Measurements from ENCODE around the gene RAET1L.
"Not testable (repeated sequence)": the region's sequence is repeated elsewhere in the genome, so short reads cannot be mapped to it uniquely, and the experiment has no call there.

Gene RAET1L

GRCh38 chr6:150059973-150060372 is 34.6 kb upstream of the RAET1L start:
- not testable (repeated sequence) for H3K9ac ChIP-seq (ENCODE audit: low read depth, low read length); H3K9me3 ChIP-seq (ENCODE audit: insufficient read depth, low read depth, low read length); H3K27ac ChIP-seq (ENCODE audit: low read depth, low read length); H3K4me1 ChIP-seq (ENCODE audit: insufficient read depth, low read length); H3K36me3 ChIP-seq (ENCODE audit: insufficient read depth, low read length); H3K4me3 ChIP-seq (ENCODE audit: low read length); H3K27me3 ChIP-seq (ENCODE audit: insufficient read depth, low read length)
- 88% methylated on average over 7 of the region's 7 CpGs for WGBS

- Histone ChIP-seq H3K4me3 (ENCODE audit: low read length) (no peak overlapping the region), H3K36me3 (ENCODE audit: insufficient read depth, low read length) (no peaks in the 10 kb centered on the region), H3K9me3 (ENCODE audit: insufficient read depth, low read depth, low read length) (no peaks in the 10 kb centered on the region), H3K4me1 (ENCODE audit: insufficient read depth, low read length) (no peaks in the 10 kb centered on the region), H3K9ac (ENCODE audit: low read depth, low read length) (no peak overlapping the region), H3K27ac (ENCODE audit: low read depth, low read length) (no peak overlapping the region), H3K27me3 (ENCODE audit: insufficient read depth, low read length) (peaks cover 2% of the 10 kb centered on the region; the same call in 1 of the 2 replicates)
- 94% methylated on average over 6 of the region's 6 CpGs for WGBS
Measured at GRCh38 chr6:150058986-150059385, 33.7 kb upstream of the RAET1L start.

DNA sequence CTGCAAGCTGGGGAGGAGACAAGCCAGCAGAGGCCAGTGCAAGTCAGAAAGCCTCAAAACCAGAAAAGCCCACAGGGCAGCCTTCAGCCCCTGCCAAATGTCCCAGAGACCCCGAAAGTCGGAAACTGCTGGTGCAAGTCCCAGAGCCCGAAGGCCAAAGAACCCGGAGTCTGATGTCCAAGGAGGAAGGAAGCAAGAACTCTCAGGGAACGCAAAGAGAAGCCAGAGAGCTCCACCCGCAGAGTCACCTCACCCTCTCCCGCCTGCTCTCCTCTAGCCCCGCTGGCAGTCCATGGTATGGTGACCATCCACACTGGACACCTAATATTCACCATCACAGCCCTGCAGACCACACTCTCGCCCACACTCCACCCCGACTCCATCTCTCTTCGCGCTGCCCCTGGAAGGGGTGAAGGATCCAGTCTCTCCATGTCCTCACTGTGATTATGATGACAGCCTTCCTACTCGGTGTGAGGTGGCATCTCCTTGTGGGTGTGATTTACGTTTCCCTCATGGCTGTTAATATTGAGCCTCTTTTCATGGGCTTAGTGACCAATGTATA is 33.0 kb upstream of the RAET1L start:
- Histone ChIP-seq H3K4me3 (ENCODE audit: low read length) (no peak overlapping the region), H3K36me3 (ENCODE audit: insufficient read depth, low read length) (no peaks in the 10 kb centered on the region), H3K9ac (ENCODE audit: low read depth, low read length) (no peak overlapping the region), H3K9me3 (ENCODE audit: insufficient read depth, low read depth, low read length) (no peaks in the 10 kb centered on the region), H3K4me1 (ENCODE audit: insufficient read depth, low read length) (no peaks in the 10 kb centered on the region), H3K27ac (ENCODE audit: low read depth, low read length) (no peak overlapping the region), H3K27me3 (ENCODE audit: insufficient read depth, low read length) (peaks cover 2% of the 10 kb centered on the region; the same call in 1 of the 2 replicates)
- 92% methylated on average over 14 of the region's 14 CpGs for WGBS

DNA sequence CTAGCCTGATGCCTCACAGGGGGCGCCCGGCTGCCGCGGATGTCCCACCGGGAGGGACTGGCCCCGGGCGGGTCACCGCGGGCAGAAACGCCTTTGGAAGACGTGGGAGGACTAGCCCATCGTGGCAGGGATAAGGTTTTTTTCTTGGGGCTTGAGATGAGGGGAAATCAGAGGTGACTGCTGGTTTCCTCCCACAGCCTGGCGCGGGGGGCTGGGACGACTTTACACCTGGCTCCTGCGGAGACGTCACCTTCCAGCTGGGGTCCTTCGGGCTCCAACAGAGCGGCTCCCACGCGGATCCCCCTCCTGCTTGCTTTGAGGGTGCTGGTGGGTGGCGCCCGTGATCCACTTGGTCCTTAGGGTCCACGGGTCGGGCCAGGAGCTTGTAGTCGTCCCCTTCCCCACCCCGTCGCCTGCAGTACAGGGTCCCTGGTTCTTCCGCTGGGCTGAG is 32.2 kb upstream of the RAET1L start:
- no peaks in the 10 kb centered on the region for H3K9me3 ChIP-seq (ENCODE audit: insufficient read depth, low read depth, low read length)
- H3K4me1 ChIP-seq (ENCODE audit: insufficient read depth, low read length), result no peaks in the 10 kb centered on the region
- 92% methylated on average over 29 of the region's 29 CpGs for WGBS
- no peak overlapping the region for H3K9ac ChIP-seq (ENCODE audit: low read depth, low read length)
- peaks cover 4% of the 10 kb centered on the region; the same call in 1 of the 2 replicates for H3K27me3 ChIP-seq (ENCODE audit: insufficient read depth, low read length)
- H3K4me3 ChIP-seq (ENCODE audit: low read length), result no peak overlapping the region
- no peak overlapping the region for H3K27ac ChIP-seq (ENCODE audit: low read depth, low read length)
- no peaks in the 10 kb centered on the region for H3K36me3 ChIP-seq (ENCODE audit: insufficient read depth, low read length)

DNA sequence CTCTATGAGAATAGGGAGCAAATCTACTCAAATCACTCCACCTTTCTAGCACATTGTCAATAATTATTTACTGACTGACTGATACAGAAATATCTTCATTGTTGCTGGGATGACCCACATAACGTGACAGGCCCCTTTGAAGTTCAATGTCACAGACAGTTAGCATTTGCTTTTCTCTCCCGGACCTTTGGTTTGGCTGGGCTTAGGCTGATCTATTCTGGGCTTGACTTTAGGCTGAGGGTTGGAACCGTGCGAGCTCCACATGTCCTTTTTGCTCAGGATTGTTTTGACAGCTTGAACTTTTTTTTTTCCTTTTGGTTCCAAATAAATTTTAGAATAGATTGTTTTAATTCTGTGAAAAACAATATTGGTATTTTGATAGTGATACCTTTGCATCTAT is 31.6 kb upstream of the RAET1L start:
- no peak overlapping the region for H3K9ac ChIP-seq (ENCODE audit: low read depth, low read length)
- no peaks in the 10 kb centered on the region for H3K36me3 ChIP-seq (ENCODE audit: insufficient read depth, low read length)
- H3K4me1 ChIP-seq (ENCODE audit: insufficient read depth, low read length), result no peaks in the 10 kb centered on the region
- 89% methylated on average over 4 of the region's 4 CpGs for WGBS
- no peaks in the 10 kb centered on the region for H3K9me3 ChIP-seq (ENCODE audit: insufficient read depth, low read depth, low read length)
- no peak overlapping the region for H3K4me3 ChIP-seq (ENCODE audit: low read length)
- H3K27ac ChIP-seq (ENCODE audit: low read depth, low read length), result no peak overlapping the region
- H3K27me3 ChIP-seq (ENCODE audit: insufficient read depth, low read length), result peaks cover 4% of the 10 kb centered on the region; the same call in 1 of the 2 replicates

DNA sequence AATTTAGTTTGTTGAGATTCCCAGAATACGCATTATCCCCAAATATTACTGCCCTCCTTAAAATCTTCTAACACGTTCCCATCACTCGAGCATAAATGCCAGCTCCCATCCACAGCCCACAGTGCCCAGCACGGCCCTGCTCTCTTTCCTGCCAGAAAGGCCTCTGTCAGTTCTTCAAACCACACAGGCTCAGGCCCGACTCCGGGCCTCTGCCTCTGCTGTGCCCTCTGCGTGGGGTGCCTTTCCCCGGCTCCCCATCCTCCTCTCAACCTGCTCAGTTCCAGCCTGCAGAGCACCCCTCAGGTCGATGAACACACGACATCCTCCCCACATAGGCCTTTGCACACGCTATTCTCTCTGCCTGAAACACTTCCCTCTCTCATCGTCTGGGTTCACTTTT is 30.8 kb upstream of the RAET1L start:
- 84% methylated on average over 12 of the region's 12 CpGs for WGBS

GRCh38 chr6:150055131-150055530 is 29.8 kb upstream of the RAET1L start:
- H3K4me1 ChIP-seq (ENCODE audit: insufficient read depth, low read length), result no peaks in the 10 kb centered on the region
- no peak overlapping the region for H3K4me3 ChIP-seq (ENCODE audit: low read length)
- no peak overlapping the region for H3K9ac ChIP-seq (ENCODE audit: low read depth, low read length)
- no peaks in the 10 kb centered on the region for H3K36me3 ChIP-seq (ENCODE audit: insufficient read depth, low read length)
- H3K9me3 ChIP-seq (ENCODE audit: insufficient read depth, low read depth, low read length), result no peaks in the 10 kb centered on the region
- H3K27ac ChIP-seq (ENCODE audit: low read depth, low read length), result no peak overlapping the region
- WGBS, result 83% methylated on average over 10 of the region's 10 CpGs
- peaks cover 4% of the 10 kb centered on the region; the same call in 1 of the 2 replicates for H3K27me3 ChIP-seq (ENCODE audit: insufficient read depth, low read length)

More for the DNA sequence above, 30.8 kb upstream of the RAET1L start:
- Histone ChIP-seq H3K4me3 (ENCODE audit: low read length) (no peak overlapping the region), H3K36me3 (ENCODE audit: insufficient read depth, low read length) (no peaks in the 10 kb centered on the region), H3K9ac (ENCODE audit: low read depth, low read length) (no peak overlapping the region), H3K9me3 (ENCODE audit: insufficient read depth, low read depth, low read length) (no peaks in the 10 kb centered on the region), H3K27me3 (ENCODE audit: insufficient read depth, low read length) (peaks cover 4% of the 10 kb centered on the region; the same call in 1 of the 2 replicates), H3K27ac (ENCODE audit: low read depth, low read length) (no peak overlapping the region), H3K4me1 (ENCODE audit: insufficient read depth, low read length) (no peaks in the 10 kb centered on the region)

DNA sequence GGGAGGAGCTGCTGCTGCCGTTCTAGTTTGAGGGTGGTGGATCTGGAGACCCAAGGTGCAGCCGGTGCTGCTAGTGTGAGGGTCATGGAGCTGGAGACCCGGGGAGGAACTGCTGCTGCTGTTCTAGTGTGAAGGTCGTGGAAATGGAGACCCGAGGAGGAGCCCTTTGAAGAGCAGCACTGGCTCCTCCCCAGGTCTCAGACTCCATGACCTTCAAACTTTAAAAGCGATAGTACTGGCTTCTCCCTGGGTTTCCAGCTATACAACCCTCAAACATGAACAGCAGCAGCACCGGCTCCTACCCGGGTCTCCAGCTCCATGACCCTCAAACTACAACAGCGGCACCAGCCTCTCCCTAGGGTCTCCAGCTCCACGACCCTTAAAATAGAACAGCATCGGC is 28.1 kb upstream of the RAET1L start:
- Histone ChIP-seq H3K4me3 (ENCODE audit: low read length) (no peak overlapping the region), H3K27ac (ENCODE audit: low read depth, low read length) (no peak overlapping the region), H3K9me3 (ENCODE audit: insufficient read depth, low read depth, low read length) (no peaks in the 10 kb centered on the region), H3K9ac (ENCODE audit: low read depth, low read length) (no peak overlapping the region), H3K4me1 (ENCODE audit: insufficient read depth, low read length) (no peaks in the 10 kb centered on the region), H3K27me3 (ENCODE audit: insufficient read depth, low read length) (peaks cover 4% of the 10 kb centered on the region; the same call in 1 of the 2 replicates), H3K36me3 (ENCODE audit: insufficient read depth, low read length) (no peaks in the 10 kb centered on the region)
- 90% methylated on average over 11 of the region's 11 CpGs for WGBS

DNA sequence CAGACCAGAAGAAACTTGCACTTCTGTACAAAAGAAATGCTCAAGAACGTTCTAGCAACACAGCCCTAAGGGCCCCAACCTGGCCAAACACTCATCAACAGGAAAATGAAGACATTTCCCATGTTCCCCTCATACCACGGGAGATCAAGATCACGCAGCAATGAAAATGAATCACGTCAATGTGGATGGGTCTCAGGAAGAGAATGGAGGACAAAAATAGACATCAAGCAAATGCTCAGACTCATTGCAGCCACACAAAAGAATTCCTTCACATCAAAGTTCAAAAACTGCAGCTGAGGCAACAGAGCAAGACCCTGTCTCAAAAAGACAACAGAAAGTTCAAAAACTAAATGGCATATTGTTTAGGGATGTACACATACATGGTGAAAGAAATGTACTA is 25.5 kb upstream of the RAET1L start:
- no peak overlapping the region for H3K9ac ChIP-seq (ENCODE audit: low read depth, low read length)
- no peaks in the 10 kb centered on the region for H3K4me1 ChIP-seq (ENCODE audit: insufficient read depth, low read length)
- H3K27me3 ChIP-seq (ENCODE audit: insufficient read depth, low read length), result peaks cover 10% of the 10 kb centered on the region
- no peak overlapping the region for H3K27ac ChIP-seq (ENCODE audit: low read depth, low read length)
- H3K9me3 ChIP-seq (ENCODE audit: insufficient read depth, low read depth, low read length), result no peaks in the 10 kb centered on the region
- no peaks in the 10 kb centered on the region for H3K36me3 ChIP-seq (ENCODE audit: insufficient read depth, low read length)
- 62% methylated on average over 4 of the region's 4 CpGs for WGBS
- no peak overlapping the region for H3K4me3 ChIP-seq (ENCODE audit: low read length)

DNA sequence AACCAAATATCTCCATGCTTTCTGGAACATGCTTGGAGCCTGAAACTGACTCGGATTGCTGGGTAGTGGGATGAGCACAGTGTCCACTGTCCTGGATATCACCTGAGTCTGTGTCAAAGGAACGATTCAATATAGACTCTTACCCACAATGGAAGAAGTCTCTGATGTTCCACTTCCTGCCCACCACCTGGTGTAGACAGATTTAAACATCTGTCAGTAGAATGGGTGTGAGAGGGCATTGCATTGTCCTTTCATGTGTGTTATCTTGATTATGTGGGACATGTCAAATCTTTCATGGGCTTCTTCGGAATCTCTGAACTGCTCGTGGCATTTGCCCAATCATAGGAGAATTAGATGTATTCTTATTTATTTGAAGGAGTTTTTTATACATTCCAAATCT is 22.8 kb upstream of the RAET1L start:
- Histone ChIP-seq H3K9me3 (ENCODE audit: insufficient read depth, low read depth, low read length) (no peaks in the 10 kb centered on the region), H3K4me1 (ENCODE audit: insufficient read depth, low read length) (no peaks in the 10 kb centered on the region), H3K27me3 (ENCODE audit: insufficient read depth, low read length) (peaks cover 10% of the 10 kb centered on the region), H3K27ac (ENCODE audit: low read depth, low read length) (no peak overlapping the region), H3K36me3 (ENCODE audit: insufficient read depth, low read length) (no peaks in the 10 kb centered on the region), H3K9ac (ENCODE audit: low read depth, low read length) (no peak overlapping the region), H3K4me3 (ENCODE audit: low read length) (no peak overlapping the region)
- 84% methylated on average over 4 of the region's 4 CpGs for WGBS

DNA sequence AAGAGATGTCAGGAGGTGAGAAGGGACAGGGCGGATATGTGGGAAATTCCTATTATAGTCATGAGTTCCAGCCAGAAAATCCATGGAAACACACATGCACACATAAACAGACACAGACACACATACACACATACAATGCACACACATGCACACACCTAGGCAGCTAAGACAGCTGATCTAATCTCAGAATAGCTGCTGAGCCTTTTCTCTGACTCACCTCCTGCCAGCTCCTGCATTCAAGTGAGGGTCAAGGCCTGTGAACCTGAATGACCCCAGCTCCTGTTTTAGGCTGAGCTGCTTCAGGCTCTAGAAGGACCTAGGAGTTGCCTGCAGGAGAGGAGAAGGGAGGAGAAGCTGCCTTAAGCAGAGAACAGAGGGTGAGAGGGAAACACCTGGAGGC is 21.6 kb upstream of the RAET1L start:
- 92% methylated on average over 1 of the region's 1 CpG for WGBS
- no peaks in the 10 kb centered on the region for H3K4me1 ChIP-seq (ENCODE audit: insufficient read depth, low read length)

DNA sequence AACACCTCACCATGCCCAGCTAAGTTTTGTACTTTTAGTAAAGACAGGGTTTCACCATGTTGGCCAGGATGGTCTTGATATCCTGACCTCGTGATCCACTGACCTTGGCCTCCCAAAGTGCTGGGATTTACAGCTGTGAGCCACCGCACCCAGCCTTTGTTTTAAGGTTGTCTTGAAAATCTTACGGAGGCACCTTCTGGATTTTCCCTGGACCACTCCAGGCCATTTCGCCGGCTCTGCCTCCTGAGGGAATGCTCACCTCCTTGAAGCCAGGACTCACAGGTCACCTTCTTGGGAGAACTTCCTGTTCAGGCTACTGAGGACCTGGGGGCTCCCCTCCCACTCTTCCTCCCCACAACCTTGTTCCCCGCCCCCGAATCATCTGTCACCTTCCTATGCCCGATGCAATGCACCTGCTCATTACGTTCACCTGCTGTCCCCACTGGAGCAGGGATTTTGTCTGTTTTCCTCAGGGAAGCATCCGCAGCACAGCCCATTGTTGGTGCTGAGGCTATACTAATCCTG is 19.4 kb upstream of the RAET1L start:
- no peaks in the 10 kb centered on the region for H3K9me3 ChIP-seq (ENCODE audit: insufficient read depth, low read depth, low read length)
- H3K4me1 ChIP-seq (ENCODE audit: insufficient read depth, low read length), result no peaks in the 10 kb centered on the region
- H3K4me3 ChIP-seq (ENCODE audit: low read length), result no peak overlapping the region
- no peaks in the 10 kb centered on the region for H3K36me3 ChIP-seq (ENCODE audit: insufficient read depth, low read length)
- H3K27me3 ChIP-seq (ENCODE audit: insufficient read depth, low read length), result peaks cover 32% of the 10 kb centered on the region
- WGBS, result 93% methylated on average over 10 of the region's 10 CpGs
- H3K9ac ChIP-seq (ENCODE audit: low read depth, low read length), result no peak overlapping the region
- no peak overlapping the region for H3K27ac ChIP-seq (ENCODE audit: low read depth, low read length)

More for the DNA sequence above, 21.6 kb upstream of the RAET1L start:
- Histone ChIP-seq H3K27me3 (ENCODE audit: insufficient read depth, low read length) (peaks cover 12% of the 10 kb centered on the region), H3K36me3 (ENCODE audit: insufficient read depth, low read length) (no peaks in the 10 kb centered on the region), H3K9me3 (ENCODE audit: insufficient read depth, low read depth, low read length) (no peaks in the 10 kb centered on the region), H3K9ac (ENCODE audit: low read depth, low read length) (no peak overlapping the region), H3K4me3 (ENCODE audit: low read length) (no peak overlapping the region), H3K27ac (ENCODE audit: low read depth, low read length) (no peak overlapping the region)

Data from HUES64 (cell line).